ENCODE measurements around the gene TP53TG5.

GRCh38 chr20:45355209-45356084 is 22.7 kb downstream of the TP53TG5 start:
- TF ChIP-seq CTCF (IDR thresholded peaks at IDR 0.05) (no peak), POLR2A (IDR thresholded peaks at IDR 0.05) (no peak), POLR2AphosphoS5 (IDR thresholded peaks at IDR 0.05) (no peak)

All from breast epithelium (tissue), 3 donors.